Pancreas (tissue), 10 donors: Measurements from ENCODE around the gene HMCES. TPM values are rescaled to one million over a fixed set of nuclear protein-coding genes. Genes with fewer than 3 reads are reported as not detected.
A peak's percentile ranks its signal among the peaks of the same experiment; 100 is the strongest.

Source experiments
- ATAC-seq, 4 donors: fragments of 200-7000 bp; cut with Tn5 transposase; one replicate each; pipeline versions ENCODE4 v1.8.0 to v1.9.1; 2020; ENCODE audit warnings: mild to moderate bottlenecking in 4 of 4, moderate library complexity in 4 of 4
- DNase-seq, 6 donors: peaks; one replicate each; pipeline ENCODE4 v3.0.0-alpha.2; 2020
- FAIRE-seq: peaks from 2 replicates; lab custom pipeline; 2012; peaks lifted over from hg19 to GRCh38; lab: Jason Lieb, UNC
- H3K27ac ChIP-seq, 4 donors: fragments of 200-600 bp; sonication (generic); 1 replicate in 3 of 4; 2 replicates in 1 of 4; pipeline versions ENCODE4 v1.5.0 to v1.8.0; 2020
- H3K27me3 ChIP-seq, 4 donors: fragments of 200-600 bp; one replicate each; pipeline ENCODE4 v1.8.0; 2021
- H3K36me3 ChIP-seq, 3 donors: fragments of 200-600 bp; sonication (generic) in 1 of 3; one replicate each; pipeline versions ENCODE4 v1.5.0 to v1.8.0; 2020 to 2021
- H3K4me1 ChIP-seq, 3 donors: fragments of 200-600 bp; one replicate each; pipeline ENCODE4 v1.8.0; 2021
- H3K4me3 ChIP-seq, 4 donors: fragments of 200-600 bp; sonication (generic) in 2 of 4; one replicate each; pipeline versions ENCODE4 v1.5.0 to v1.8.0; 2020 to 2021
- H3K9me3 ChIP-seq, 4 donors: fragments of 200-600 bp; one replicate each; pipeline ENCODE4 v1.8.0; 2021
- CTCF ChIP-seq, 4 donors: fragments of 200-600 bp; sonication (generic) in 3 of 4; IDR thresholded peaks; one replicate each; pipeline versions ENCODE4 v1.5.0 to v1.8.0; 2021; ENCODE audit warnings: antibody characterized with exemption in 4 of 4
- WGBS, 2 donors: extraction: QIAGEN DNeasy Blood & Tissue Kit; methylation state at CpG; one replicate each; pipeline ENCODE4 v1.1.7; 2013; 5-methylcytosine and 5-hydroxymethylcytosine counted together
- intact Hi-C, 3 donors: fragments of 100-400 bp; cut with DNase I; formaldehyde crosslinking; loops; one replicate each; pipeline versions ENCODE4 v1.11.1 to v1.14.2; 2022
- polyA plus RNA-seq, 2 donors: library from polyadenylated mRNA; stranded (reverse); fragments of 200-250 nt; gene quantifications; one replicate each; pipeline ENCODE4 v1.2.3, GENCODE V29; 2013
- total RNA-seq, 6 donors: library from RNA; stranded (reverse); fragmentation: NEBNext Ultra II Directional in 4 of 6; extraction: Animal tissue kit (Norgen Biotek cat#: 25700) in 4 of 6; gene quantifications; one replicate each; pipeline versions ENCODE4 v1.2.1 to v1.2.4, GENCODE V29; 2021 to 2023
- donor health status: healthy with polysubstance abuse.
- donor health status: DM: no; HTN: no; CAD: no; lungs with moderate emphysema.
- donor health status: DM: no; HTN: no; CAD: no.
- donor health status: control.
- donor health status: control.
- donor health status: Bipolar disorder and iron deficiency.
- donor health status: DM: yes; HTN: yes; CAD: no.
- donor health status: DM: no; HTN: no; CAD: no.
- donor health status: DM: no; HTN: no; CAD: no.
- donor health status: DM: yes; HTN: yes; CAD: no.

HMCES gene
- total and polyA plus RNA-seq, 8 donors: 8.0 to 22.5 (median 10.7) TPM

- FAIRE-seq (no peak), DNase-seq (no peak), ATAC-seq (no peak)
- Histone ChIP-seq H3K4me1 (peaks cover 0 to 16% (median 7%) of the 10 kb centered on the region in 3 donors), H3K4me3 (no peak overlapping the region), H3K36me3 (peaks cover 14 to 95% (median 77%) of the 10 kb centered on the region in 3 donors), H3K27ac (no peak overlapping the region), H3K27me3 (no peaks in the 10 kb centered on the region), H3K9me3 (no peaks in the 10 kb centered on the region)
- TF ChIP-seq CTCF (IDR thresholded peaks at IDR 0.05): no peak
- 78 to 81% methylated on average over 6 of the region's 6 CpGs for WGBS, 2 donors
- intact Hi-C loops: no loop called here
Measured at GRCh38 chr3:129256270-129256669, 22.4 kb upstream of the HMCES start.

- H3K27me3 ChIP-seq: no peaks in the 10 kb centered on the region
- FAIRE-seq: no peak
- intact Hi-C loops: no loop called here
- no peak for TF ChIP-seq CTCF (IDR thresholded peaks at IDR 0.05)
- H3K9me3 ChIP-seq: no peaks in the 10 kb centered on the region
- 76 to 85% methylated on average over 11 of the region's 11 CpGs for WGBS, 2 donors
- H3K27ac ChIP-seq: no peak overlapping the region
- peaks cover 0 to 3% (median 0%) of the 10 kb centered on the region in 3 donors for H3K4me1 ChIP-seq
- no peak overlapping the region for H3K4me3 ChIP-seq
- H3K36me3 ChIP-seq: peaks cover 12 to 98% (median 88%) of the 10 kb centered on the region in 3 donors
- no peak for DNase-seq
- ATAC-seq: no peak
Measured at GRCh38 chr3:129257609-129258008, 21.1 kb upstream of the HMCES start.

- DNase-seq (peak in 1 of 6 donors; percentile 22), ATAC-seq (peak; percentile 33 to 70 (median 56)), FAIRE-seq (no peak)
- Histone ChIP-seq H3K9me3 (no peaks in the 10 kb centered on the region), H3K4me1 (no peaks in the 10 kb centered on the region), H3K27ac (no peak overlapping the region), H3K4me3 (no peak overlapping the region), H3K27me3 (no peaks in the 10 kb centered on the region), H3K36me3 (peaks cover 10 to 99% (median 82%) of the 10 kb centered on the region in 3 donors)
- WGBS, 2 donors: 77 to 78% methylated on average over 7 of the region's 7 CpGs
- intact Hi-C loops: no loop called here
- no peak for TF ChIP-seq CTCF (IDR thresholded peaks at IDR 0.05)
Measured at GRCh38 chr3:129259612-129260477, 18.8 kb upstream of the HMCES start.

GRCh38 chr3:129260606-129261005 is 18.1 kb upstream of the HMCES start:
- DNase-seq (peak in 1 of 6 donors; percentile 29), FAIRE-seq (no peak), ATAC-seq (no peak)
- Histone ChIP-seq H3K36me3 (peaks cover 12 to 99% (median 75%) of the 10 kb centered on the region in 3 donors), H3K27me3 (no peaks in the 10 kb centered on the region), H3K4me3 (no peak overlapping the region), H3K4me1 (no peaks in the 10 kb centered on the region), H3K27ac (no peak overlapping the region), H3K9me3 (no peaks in the 10 kb centered on the region)
- no peak for TF ChIP-seq CTCF (IDR thresholded peaks at IDR 0.05)
- WGBS, 2 donors: 93% methylated on average over 11 of the region's 11 CpGs
- intact Hi-C loops: no loop called here

GRCh38 chr3:129261894-129262293 is 16.8 kb upstream of the HMCES start:
- no peak for FAIRE-seq
- H3K36me3 ChIP-seq: peaks cover 17 to 99% (median 71%) of the 10 kb centered on the region in 3 donors

More at GRCh38 chr3:129261894-129262293, 16.8 kb upstream of the HMCES start:
- Histone ChIP-seq H3K27ac (no peak overlapping the region), H3K4me3 (no peak overlapping the region), H3K4me1 (no peaks in the 10 kb centered on the region), H3K9me3 (no peaks in the 10 kb centered on the region), H3K27me3 (no peaks in the 10 kb centered on the region)
- DNase-seq (peak in 1 of 6 donors; percentile 3), ATAC-seq (no peak)
- WGBS, 2 donors: 92% methylated on average over 3 of the region's 3 CpGs
- intact Hi-C loops: no loop called here
- TF ChIP-seq CTCF (IDR thresholded peaks at IDR 0.05): no peak
